ENCODE data around the gene AIF1L.

AIF1L gene

DNA sequence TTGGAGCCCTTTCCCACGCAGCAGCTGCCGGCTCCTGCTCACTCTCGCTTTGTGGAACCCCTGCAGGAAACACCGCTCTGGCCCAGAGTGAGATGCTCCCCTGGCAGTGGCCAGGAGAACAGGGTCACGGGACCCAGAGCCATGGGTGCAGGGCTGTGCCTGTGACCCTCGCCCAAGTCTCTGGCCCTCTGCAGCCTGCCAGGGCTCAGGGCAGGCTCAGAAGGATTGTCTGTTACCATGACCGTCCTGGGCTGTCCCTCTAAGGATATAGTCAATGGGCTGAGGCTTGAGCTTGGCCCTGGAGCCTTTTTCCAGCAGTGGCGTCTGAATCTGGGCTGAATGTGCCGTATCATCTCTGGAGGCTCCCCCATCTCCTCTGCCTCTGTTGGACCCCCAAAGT lies 28.7 kb upstream of the AIF1L start:
- TF ChIP-seq, protein P1, sequence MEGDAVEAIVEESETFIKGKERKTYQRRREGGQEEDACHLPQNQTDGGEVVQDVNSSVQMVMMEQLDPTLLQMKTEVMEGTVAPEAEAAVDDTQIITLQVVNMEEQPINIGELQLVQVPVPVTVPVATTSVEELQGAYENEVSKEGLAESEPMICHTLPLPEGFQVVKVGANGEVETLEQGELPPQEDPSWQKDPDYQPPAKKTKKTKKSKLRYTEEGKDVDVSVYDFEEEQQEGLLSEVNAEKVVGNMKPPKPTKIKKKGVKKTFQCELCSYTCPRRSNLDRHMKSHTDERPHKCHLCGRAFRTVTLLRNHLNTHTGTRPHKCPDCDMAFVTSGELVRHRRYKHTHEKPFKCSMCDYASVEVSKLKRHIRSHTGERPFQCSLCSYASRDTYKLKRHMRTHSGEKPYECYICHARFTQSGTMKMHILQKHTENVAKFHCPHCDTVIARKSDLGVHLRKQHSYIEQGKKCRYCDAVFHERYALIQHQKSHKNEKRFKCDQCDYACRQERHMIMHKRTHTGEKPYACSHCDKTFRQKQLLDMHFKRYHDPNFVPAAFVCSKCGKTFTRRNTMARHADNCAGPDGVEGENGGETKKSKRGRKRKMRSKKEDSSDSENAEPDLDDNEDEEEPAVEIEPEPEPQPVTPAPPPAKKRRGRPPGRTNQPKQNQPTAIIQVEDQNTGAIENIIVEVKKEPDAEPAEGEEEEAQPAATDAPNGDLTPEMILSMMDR (conservative IDR thresholded peaks at IDR 0.05; ENCODE audit: low read length) = no peak
- H3K4me3 ChIP-seq (ENCODE audit: low read length) = no peak overlapping the region
- no peak for DNase-seq (ENCODE audit: low read depth)

DNA sequence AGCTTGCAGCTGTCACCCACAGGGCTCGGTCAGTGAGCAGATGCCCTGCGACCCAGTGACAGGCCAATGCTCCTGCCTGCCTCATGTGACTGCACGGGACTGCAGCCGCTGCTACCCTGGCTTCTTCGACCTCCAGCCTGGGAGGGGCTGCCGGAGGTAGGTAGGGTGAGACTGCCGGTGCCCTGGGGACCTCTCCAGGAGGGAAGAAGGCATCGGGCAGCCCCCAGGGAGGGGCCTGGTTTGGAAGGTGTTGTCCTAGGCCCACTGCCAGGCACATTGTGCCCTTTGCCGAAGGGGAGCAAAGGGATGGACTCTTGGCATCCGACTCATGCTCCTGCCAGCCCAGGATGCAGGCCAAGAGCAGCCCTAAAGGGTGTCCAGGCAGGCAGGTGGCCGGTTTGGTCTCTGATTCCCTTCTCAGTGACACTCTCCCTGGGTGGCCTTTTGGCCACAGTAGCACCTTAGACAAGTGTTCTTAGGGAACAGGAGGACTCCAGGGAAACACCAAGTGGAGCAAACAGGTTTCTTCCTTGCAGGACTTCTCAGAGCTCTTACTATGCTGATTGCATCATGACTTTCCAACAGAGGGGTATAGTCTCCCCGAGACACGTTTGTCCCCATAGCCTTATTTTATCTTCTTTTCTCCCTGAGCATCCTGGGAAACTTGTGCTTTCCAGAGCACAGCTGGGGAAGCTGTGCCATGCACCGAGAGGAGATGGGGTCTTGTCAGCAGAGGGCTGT lies 28.1 kb upstream of the AIF1L start:
- TF ChIP-seq, protein P1 (conservative IDR thresholded peaks at IDR 0.05; ENCODE audit: low read length) = no peak

DNA sequence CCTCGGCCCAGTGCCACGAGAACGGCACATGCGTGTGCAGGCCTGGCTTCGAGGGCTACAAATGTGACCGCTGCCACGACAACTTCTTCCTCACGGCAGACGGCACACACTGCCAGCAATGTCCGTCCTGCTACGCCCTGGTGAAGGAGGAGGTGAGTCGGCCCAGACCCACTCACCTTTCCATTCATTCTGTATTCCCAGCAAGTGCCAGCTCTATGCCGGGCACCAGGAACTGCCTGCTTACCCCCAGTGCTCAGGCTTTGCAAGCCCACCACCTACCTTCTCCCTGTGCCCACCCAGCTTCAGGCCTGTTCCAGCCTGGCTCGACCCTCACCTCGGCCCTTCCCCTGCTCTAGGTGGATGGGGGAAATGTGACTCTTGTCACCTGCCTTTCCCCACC lies 26.6 kb upstream of the AIF1L start:
- TF ChIP-seq, protein P1 (conservative IDR thresholded peaks at IDR 0.05; ENCODE audit: low read length) = no peak

More for the DNA sequence above, 28.1 kb upstream of the AIF1L start:
- no peak overlapping the region for H3K4me3 ChIP-seq (ENCODE audit: low read length)
- DNase-seq (ENCODE audit: low read depth) = no peak

DNA sequence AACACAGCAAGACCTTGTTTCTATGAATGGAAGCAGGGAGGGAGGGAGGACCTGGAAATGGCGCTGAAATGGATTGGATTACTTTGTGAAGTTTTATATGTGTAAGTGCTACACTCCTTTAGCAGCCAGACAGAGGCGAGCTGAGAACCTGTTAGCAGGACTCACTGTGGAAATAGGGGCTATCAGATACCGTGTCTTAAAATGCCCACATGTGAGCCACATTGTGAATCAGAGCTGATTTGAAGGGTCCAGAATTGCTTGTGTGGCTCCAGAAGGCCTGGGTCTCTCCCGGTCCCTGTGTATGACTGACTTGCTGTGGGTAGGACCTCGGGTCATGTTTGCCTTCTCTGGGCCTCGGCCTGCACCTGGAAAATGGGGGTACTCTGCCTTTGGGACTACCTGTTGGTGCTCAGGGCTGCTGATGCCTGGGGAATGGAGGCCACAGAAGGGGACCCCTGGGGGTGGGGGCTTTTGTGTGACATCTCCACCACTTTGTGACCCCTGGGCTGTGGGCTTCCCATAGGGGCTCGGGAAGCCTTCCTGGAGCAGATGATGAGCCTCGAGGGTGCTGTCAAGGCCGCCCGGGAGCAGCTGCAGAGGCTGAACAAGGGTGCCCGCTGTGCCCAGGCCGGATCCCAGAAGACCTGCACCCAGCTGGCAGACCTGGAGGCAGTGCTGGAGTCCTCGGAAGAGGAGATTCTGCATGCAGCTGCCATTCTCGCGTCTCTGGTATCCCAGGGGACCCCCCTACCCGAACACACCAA lies 24.0 kb upstream of the AIF1L start:
- no peak overlapping the region for H3K4me3 ChIP-seq (ENCODE audit: low read length)
- TF ChIP-seq, protein P1 (conservative IDR thresholded peaks at IDR 0.05; ENCODE audit: low read length) = no peak
- no peak for DNase-seq (ENCODE audit: low read depth)

More for the DNA sequence above, 26.6 kb upstream of the AIF1L start:
- no peak overlapping the region for H3K4me3 ChIP-seq (ENCODE audit: low read length)
- no peak for DNase-seq (ENCODE audit: low read depth)

DNA sequence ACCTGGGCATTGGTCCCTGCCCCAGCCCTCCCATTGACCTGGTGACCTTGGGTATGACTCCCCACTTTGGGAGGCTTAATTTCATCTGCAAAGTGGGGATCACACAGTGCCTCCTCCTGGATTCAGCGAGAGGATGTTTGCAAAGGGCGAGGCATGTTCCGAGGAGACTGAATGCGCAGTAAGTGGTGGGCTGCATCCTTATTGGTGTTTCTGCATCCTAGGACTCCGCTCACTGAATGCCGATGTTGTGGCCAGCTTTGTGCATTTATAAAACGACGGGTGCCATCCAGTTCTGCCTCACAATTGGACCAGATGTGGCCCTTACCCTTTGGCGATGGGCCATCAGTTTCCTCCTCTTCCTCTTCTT lies 23.5 kb upstream of the AIF1L start:
- TF ChIP-seq, protein P1 (conservative IDR thresholded peaks at IDR 0.05; ENCODE audit: low read length) = no peak

DNA sequence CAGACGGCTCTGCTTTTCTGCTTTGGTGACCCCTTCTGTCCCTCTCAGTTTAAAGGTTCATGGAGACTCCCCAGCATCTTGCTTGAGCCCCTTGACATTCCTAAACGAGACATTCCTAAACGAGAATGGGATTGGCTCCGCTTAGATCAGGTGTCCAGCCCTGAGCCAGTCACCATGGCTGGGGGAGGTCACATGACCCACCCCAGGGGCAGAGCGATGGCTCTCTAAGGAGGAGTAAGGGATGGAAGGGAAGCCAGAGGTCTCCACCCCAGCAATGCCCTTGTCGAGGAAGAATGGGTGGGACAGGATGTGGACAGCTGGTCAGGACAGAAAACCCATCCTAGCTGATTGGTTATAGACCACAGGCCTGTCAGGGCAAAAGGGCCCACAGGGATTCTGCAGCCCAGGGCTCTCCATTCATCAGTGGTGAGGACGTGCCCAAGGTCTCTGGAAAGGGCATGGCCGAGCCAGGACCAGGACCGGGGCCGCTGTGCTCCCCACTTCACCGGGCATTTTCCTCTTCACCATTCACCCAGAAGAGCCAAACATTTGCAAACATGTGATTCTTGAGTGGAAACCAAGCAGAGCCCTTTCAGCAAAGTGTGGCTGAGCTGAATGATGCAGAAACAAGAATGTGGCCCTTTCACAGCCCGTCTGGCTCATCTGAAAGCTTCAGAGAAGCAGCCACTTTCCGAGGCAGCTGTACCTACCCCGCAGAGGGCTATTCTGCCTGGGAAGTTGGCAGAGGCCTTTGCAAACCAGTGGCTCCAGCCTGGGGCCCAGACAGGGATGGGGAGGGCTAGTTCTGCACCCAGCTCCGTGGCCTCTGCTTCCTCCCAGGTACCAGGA lies 19.8 kb upstream of the AIF1L start:
- H3K4me3 ChIP-seq (ENCODE audit: low read length) = no peak overlapping the region
- TF ChIP-seq, protein P1 (conservative IDR thresholded peaks at IDR 0.05; ENCODE audit: low read length) = no peak
- no peak for DNase-seq (ENCODE audit: low read depth)

More for the DNA sequence above, 23.5 kb upstream of the AIF1L start:
- DNase-seq (ENCODE audit: low read depth) = no peak
- H3K4me3 ChIP-seq (ENCODE audit: low read length) = no peak overlapping the region

All from AG10803 (cell line).